Tibial nerve (tissue), 4 donors: Measurements from ENCODE around the gene PTPRJ. TPM values are rescaled to one million over a fixed set of nuclear protein-coding genes. Genes with fewer than 3 reads are reported as not detected.

Experiments used
- DNase-seq, 2 donors: peaks; one replicate each; pipeline ENCODE4 v3.0.0-alpha.2; 2019; ENCODE audit warnings: low spot score in 2 of 2
- H3K27ac ChIP-seq, 4 donors: fragments of 200-600 bp; sonication (generic) in 3 of 4; one replicate each; pipeline ENCODE4 v1.5.1; 2017 to 2019; ENCODE audit warnings: mild to moderate bottlenecking in 1 of 4
- H3K27me3 ChIP-seq, 2 donors: fragments of 200-600 bp; sonication (generic) in 1 of 2; one replicate each; pipeline versions ENCODE4 v1.5.1 to v1.6.0; 2017 to 2019
- H3K36me3 ChIP-seq, 3 donors: fragments of 200-600 bp; sonication (generic); one replicate each; pipeline ENCODE4 v1.5.1; 2018 to 2019
- H3K4me1 ChIP-seq, 4 donors: fragments of 200-600 bp; sonication (generic) in 3 of 4; one replicate each; pipeline ENCODE4 v1.5.1; 2017 to 2019
- H3K4me3 ChIP-seq, 4 donors: fragments of 200-600 bp; sonication (generic) in 3 of 4; one replicate each; pipeline ENCODE4 v1.5.1; 2017 to 2019; ENCODE audit warnings: mild to moderate bottlenecking in 1 of 4, moderate library complexity in 1 of 4
- H3K9me3 ChIP-seq, 4 donors: fragments of 200-600 bp; sonication (generic) in 3 of 4; one replicate each; pipeline ENCODE4 v1.5.1; 2017 to 2019
- CTCF ChIP-seq, 5 experiments: fragments of 200-600 bp in 3 of 5; fragments of 450-650 bp in 2 of 5; sonication (generic) in 3 of 5; IDR thresholded peaks; one replicate each; pipeline ENCODE4 v1.5.1; 2016 to 2019; ENCODE audit warnings: antibody characterized with exemption in 5 of 5, mild to moderate bottlenecking in 3 of 5, moderate library complexity in 2 of 5
- EP300 ChIP-seq, 2 donors: sonication (generic); formaldehyde crosslinking; IDR thresholded peaks; one replicate each; pipeline ENCODE4 v1.6.1; 2017; ENCODE audit warnings: antibody characterized with exemption in 2 of 2, mild to moderate bottlenecking in 1 of 2
- POLR2A ChIP-seq, 2 donors: fragments of 450-650 bp; IDR thresholded peaks; one replicate each; pipeline ENCODE4 v1.6.1; 2017; ENCODE audit warnings: antibody characterized with exemption in 2 of 2, mild to moderate bottlenecking in 2 of 2, moderate library complexity in 2 of 2
- WGBS, 2 donors: methylation state at CpG; one replicate each; pipeline ENCODE4 v1.1.5; 2018; 5-methylcytosine and 5-hydroxymethylcytosine counted together
- total RNA-seq, 4 donors: library from RNA; depleted of rRNA; stranded (reverse); fragments of >200 nt; gene quantifications; one replicate each; pipeline ENCODE4 v1.1.0, GENCODE V29; 2016

PTPRJ gene
- total RNA-seq, 4 donors from 2014 or later: 20.5 to 24.3 (median 22.3) TPM

- WGBS, 2 donors: 28 to 37% methylated on average over 16 to 17 of the region's 17 CpGs
- Histone ChIP-seq H3K4me3 (peak overlapping the region; percentile 69 to 96 (median 92)), H3K36me3 (no peaks in the 10 kb centered on the region), H3K4me1 (peaks cover 0 to 56% (median 25%) of the 10 kb centered on the region in 4 donors), H3K27ac (peak overlapping the region; percentile 80 to 90 (median 85)), H3K9me3 (no peaks in the 10 kb centered on the region), H3K27me3 (no peaks in the 10 kb centered on the region)
- TF ChIP-seq EP300 (IDR thresholded peaks at IDR 0.05): no peak
- no peak for TF ChIP-seq POLR2A (IDR thresholded peaks at IDR 0.05)
- TF ChIP-seq CTCF (IDR thresholded peaks at IDR 0.05): no peak
- DNase-seq: no peak
These were observed 1.5 kb downstream of the PTPRJ start for GRCh38 chr11:47981667-47982404.

- peak in 1 of 2 donors; percentile 29 for TF ChIP-seq EP300 (IDR thresholded peaks at IDR 0.05)
- TF ChIP-seq POLR2A (IDR thresholded peaks at IDR 0.05): no peak
- no peak for TF ChIP-seq CTCF (IDR thresholded peaks at IDR 0.05)
- Histone ChIP-seq H3K9me3 (no peaks in the 10 kb centered on the region), H3K27ac (peak overlapping the region in 3 of 4 donors; percentile 13 to 39 (median 34)), H3K4me1 (peaks cover 0 to 64% (median 30%) of the 10 kb centered on the region in 4 donors), H3K36me3 (no peaks in the 10 kb centered on the region), H3K4me3 (no peak overlapping the region), H3K27me3 (no peaks in the 10 kb centered on the region)
- DNase-seq: no peak
These were observed 2.3 kb downstream of the PTPRJ start for GRCh38 chr11:47982616-47983015.

DNA sequence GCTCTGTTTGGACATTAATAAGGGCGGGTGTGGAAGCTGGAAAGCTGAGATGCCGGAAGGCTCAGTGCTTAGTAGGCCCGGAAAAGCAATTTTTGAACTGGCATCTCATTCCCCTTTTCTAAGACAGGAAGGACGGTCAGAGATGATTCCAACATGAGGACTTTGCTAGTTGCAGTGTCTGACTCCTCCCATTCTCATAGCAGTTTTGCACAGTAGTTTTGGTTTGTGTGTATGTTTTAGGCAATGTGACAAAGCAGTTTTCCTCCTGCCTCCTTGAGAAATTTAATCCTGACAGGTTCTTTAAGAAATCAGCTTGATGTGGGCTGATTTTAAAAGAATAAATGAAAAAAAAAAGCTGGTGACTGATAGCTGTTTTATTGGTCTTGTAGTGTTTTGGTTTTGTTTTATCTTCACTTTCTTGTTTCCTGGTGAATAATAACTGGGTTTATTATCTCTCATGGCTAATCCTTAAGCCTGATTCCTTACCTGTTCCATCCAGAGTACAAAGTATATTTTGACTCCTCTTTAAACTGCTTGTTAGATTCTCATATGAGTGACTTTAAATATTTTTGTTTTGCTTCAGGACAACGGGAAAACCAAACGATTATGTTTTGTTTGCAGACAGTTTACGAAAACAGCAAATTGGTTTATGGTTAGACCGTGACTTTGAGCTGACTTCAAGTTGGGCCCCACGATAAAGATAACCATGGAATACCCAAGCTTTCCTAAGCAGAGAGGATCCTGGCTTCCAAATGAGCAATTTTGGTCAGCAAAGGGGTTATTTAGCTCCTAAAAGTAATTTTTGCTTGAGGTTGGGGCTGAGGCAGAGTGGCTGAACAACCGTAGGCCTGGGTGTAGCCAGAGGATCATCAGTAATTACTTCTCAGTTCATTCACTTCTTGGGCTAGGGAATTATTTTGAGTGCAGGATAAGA is 3.4 kb downstream of the PTPRJ start:
- H3K4me1 ChIP-seq: peaks cover 0 to 73% (median 37%) of the 10 kb centered on the region in 4 donors
- H3K36me3 ChIP-seq: no peaks in the 10 kb centered on the region
- H3K9me3 ChIP-seq: no peaks in the 10 kb centered on the region
- no peaks in the 10 kb centered on the region for H3K27me3 ChIP-seq
- H3K4me3 ChIP-seq: peak overlapping the region in 1 of 4 donors; percentile 2
- TF ChIP-seq EP300 (IDR thresholded peaks at IDR 0.05): peak in 1 of 2 donors; percentile 5
- TF ChIP-seq POLR2A (IDR thresholded peaks at IDR 0.05): no peak
- no peak for TF ChIP-seq CTCF (IDR thresholded peaks at IDR 0.05)
- 52 to 55% methylated on average over 10 of the region's 10 CpGs for WGBS, 2 donors
- H3K27ac ChIP-seq: peak overlapping the region in 3 of 4 donors; percentile 13 to 39 (median 34)
- DNase-seq: no peak

DNA sequence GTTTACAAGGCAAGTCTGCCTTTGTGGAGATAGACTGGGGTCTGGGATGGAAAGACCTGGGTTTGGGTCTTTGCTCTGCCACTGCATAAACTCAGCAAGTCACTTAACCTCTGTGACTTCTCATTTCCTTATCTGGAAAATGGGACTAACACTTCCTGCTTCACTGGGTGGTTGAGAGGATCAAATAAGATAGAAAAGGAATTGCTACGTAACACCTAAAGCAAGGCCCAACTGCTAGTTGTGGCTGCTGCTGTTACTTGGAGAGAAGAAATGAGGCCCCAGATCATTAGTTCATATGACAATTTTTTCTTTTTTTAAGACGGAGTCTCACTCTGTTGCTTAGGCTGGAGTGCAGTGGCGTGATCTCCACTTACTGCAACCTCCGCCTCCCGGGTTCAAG is 5.9 kb downstream of the PTPRJ start:
- no peak for DNase-seq
- Histone ChIP-seq H3K27ac (peak overlapping the region in 1 of 4 donors; percentile 69), H3K27me3 (no peaks in the 10 kb centered on the region), H3K9me3 (no peaks in the 10 kb centered on the region), H3K36me3 (no peaks in the 10 kb centered on the region), H3K4me1 (peaks cover 0 to 80% (median 41%) of the 10 kb centered on the region in 4 donors), H3K4me3 (no peak overlapping the region)
- TF ChIP-seq CTCF (IDR thresholded peaks at IDR 0.05): no peak
- no peak for TF ChIP-seq EP300 (IDR thresholded peaks at IDR 0.05)
- no peak for TF ChIP-seq POLR2A (IDR thresholded peaks at IDR 0.05)
- 92 to 93% methylated on average over 5 of the region's 5 CpGs for WGBS, 2 donors
